H9 (cell line): ENCODE results near the gene MPP2. TPM values are rescaled to one million over a fixed set of nuclear protein-coding genes. Genes with fewer than 3 reads are reported as not detected.

Experiments
- DNase-seq: peaks from one replicate; pipeline ENCODE4 v3.0.0-alpha.2; 2017
- H2AFZ ChIP-seq: one replicate; pipeline ENCODE4 v1.6.1; 2013; ENCODE audit warnings: mild to moderate bottlenecking, low read length, control low read depth, moderate library complexity
- H2AK5ac ChIP-seq: 2 replicates; pipeline ENCODE4 v1.6.1; 2013; ENCODE audit warnings: low read length, control low read depth, mixed read lengths; ENCODE audit not compliant: insufficient read length
- H2BK120ac ChIP-seq: one replicate; pipeline ENCODE4 v1.6.1; 2013; ENCODE audit warnings: low read depth, mild to moderate bottlenecking, low read length, control low read depth, inconsistent platforms; ENCODE audit not compliant: poor library complexity, severe bottlenecking
- H2BK12ac ChIP-seq: 2 replicates; pipeline ENCODE4 v1.6.1; 2013; ENCODE audit warnings: low read length, control low read depth, mixed read lengths, low read depth; ENCODE audit not compliant: insufficient read length
- H2BK15ac ChIP-seq: 2 replicates; pipeline ENCODE4 v1.6.1; 2013; ENCODE audit warnings: low read depth, low read length, control low read depth
- H2BK20ac ChIP-seq: one replicate; pipeline ENCODE4 v1.6.1; 2013; ENCODE audit warnings: low read depth, mild to moderate bottlenecking, low read length, control low read depth, inconsistent platforms; ENCODE audit not compliant: poor library complexity, severe bottlenecking
- H2BK5ac ChIP-seq: 2 replicates; pipeline ENCODE4 v1.6.1; 2013; ENCODE audit warnings: low read length, control low read depth, mixed read lengths; ENCODE audit not compliant: insufficient read length
- H3K14ac ChIP-seq: 2 replicates; pipeline ENCODE4 v1.6.1; 2013; ENCODE audit warnings: low read length, control low read depth; ENCODE audit not compliant: insufficient read depth
- H3K18ac ChIP-seq: 2 replicates; pipeline ENCODE4 v1.6.1; 2013; ENCODE audit warnings: low read depth, mild to moderate bottlenecking, mixed read lengths, low read length, control low read depth; ENCODE audit not compliant: insufficient read length
- H3K23ac ChIP-seq: 2 replicates; pipeline ENCODE4 v1.6.1; 2013; ENCODE audit warnings: low read length, control low read depth, mixed read lengths, low read depth; ENCODE audit not compliant: insufficient read length
- H3K23me2 ChIP-seq: 2 replicates; pipeline ENCODE4 v1.6.1; 2013; ENCODE audit warnings: low read depth, mild to moderate bottlenecking, mixed read lengths, low read length, control low read depth; ENCODE audit not compliant: insufficient read length, poor library complexity, severe bottlenecking
- H3K27ac ChIP-seq: 2 replicates; pipeline ENCODE4 v1.5.1; 2013; ENCODE audit warnings: low read length, control low read depth, mixed read lengths, low read depth; ENCODE audit not compliant: insufficient read length
- H3K27me3 ChIP-seq: 2 replicates; pipeline ENCODE4 v1.6.1; 2013; ENCODE audit warnings: low read length, control low read depth, inconsistent platforms; ENCODE audit not compliant: insufficient read depth
- H3K4ac ChIP-seq: 2 replicates; pipeline ENCODE4 v1.6.1; 2013; ENCODE audit warnings: low read depth, mild to moderate bottlenecking, control low read depth, inconsistent platforms, low read length, moderate library complexity
- H3K4me1 ChIP-seq: 2 replicates; pipeline ENCODE4 v1.6.1; 2013; ENCODE audit warnings: low read length, control low read depth, inconsistent platforms; ENCODE audit not compliant: insufficient read depth
- H3K4me2 ChIP-seq: 2 replicates; pipeline ENCODE4 v1.6.1; 2013; ENCODE audit warnings: low read length, control low read depth, mixed read lengths; ENCODE audit not compliant: insufficient read length, insufficient read depth
- H3K56ac ChIP-seq: 2 replicates; pipeline ENCODE4 v1.6.1; 2013; ENCODE audit warnings: low read depth, mild to moderate bottlenecking, mixed read lengths, low read length, control low read depth; ENCODE audit not compliant: insufficient read length
- H3K79me1 ChIP-seq: 2 replicates; pipeline ENCODE4 v1.6.1; 2013; ENCODE audit warnings: low read depth, mild to moderate bottlenecking, moderate library complexity, low read length, control low read depth, inconsistent platforms; ENCODE audit not compliant: insufficient read depth, poor library complexity, severe bottlenecking
- H3K79me2 ChIP-seq: 2 replicates; pipeline ENCODE4 v1.6.1; 2013; ENCODE audit warnings: low read length, control low read depth, inconsistent platforms; ENCODE audit not compliant: insufficient read depth
- H3K9ac ChIP-seq: 2 replicates; pipeline ENCODE4 v1.6.1; 2013; ENCODE audit warnings: low read length, control low read depth, mixed read lengths; ENCODE audit not compliant: insufficient read length; ENCODE audit errors: extremely low read depth
- H3K9me3 ChIP-seq: one replicate; pipeline ENCODE4 v1.6.1; 2013; ENCODE audit warnings: low read depth, low read length, inconsistent platforms; ENCODE audit not compliant: control insufficient read depth
- H3T11ph ChIP-seq: one replicate; pipeline ENCODE4 v1.6.1; 2013; ENCODE audit warnings: mild to moderate bottlenecking, low read length, control low read depth, inconsistent platforms
- H4K20me1 ChIP-seq: one replicate; pipeline ENCODE4 v1.6.1; 2013; ENCODE audit not compliant: control insufficient read depth, insufficient read length, insufficient read depth
- H4K5ac ChIP-seq: 2 replicates; pipeline ENCODE4 v1.6.1; 2013; ENCODE audit warnings: low read depth, mild to moderate bottlenecking, mixed read lengths, low read length, control low read depth; ENCODE audit not compliant: insufficient read length
- H4K8ac ChIP-seq: replicated peaks from 2 replicates; pipeline ENCODE4 v1.6.1; 2013; ENCODE audit warnings: low read length, control low read depth, mixed read lengths, low read depth; ENCODE audit not compliant: insufficient read length
- H4K91ac ChIP-seq: 2 replicates; pipeline ENCODE4 v1.6.1; 2013; ENCODE audit warnings: low read depth, mild to moderate bottlenecking, moderate library complexity, mixed read lengths, low read length, control low read depth; ENCODE audit not compliant: insufficient read length
- H3K27ac Mint-ChIP-seq, 3 experiments: 2 replicates in 2 of 3; 3 replicates in 1 of 3; pipeline ENCODE4 v1.8.0; 2020 to 2021; ENCODE audit warnings: mixed read lengths in 3 of 3, mild to moderate bottlenecking in 1 of 3, moderate library complexity in 1 of 3
- H3K27me3 Mint-ChIP-seq: 2 replicates; pipeline ENCODE4 v1.8.0; 2021; ENCODE audit warnings: low read depth, mild to moderate bottlenecking, moderate library complexity, mixed read lengths
- H3K36me3 Mint-ChIP-seq, 3 experiments: 2 replicates in 2 of 3; 3 replicates in 1 of 3; pipeline ENCODE4 v1.8.0; 2020 to 2021; ENCODE audit warnings: low read depth in 3 of 3, mixed read lengths in 3 of 3; ENCODE audit not compliant: insufficient read depth in 1 of 3
- H3K4me1 Mint-ChIP-seq, 2 experiments: 2 replicates each; pipeline ENCODE4 v1.8.0; 2020; ENCODE audit warnings: mixed read lengths in 2 of 2
- H3K4me3 Mint-ChIP-seq, 2 experiments: 2 replicates in 1 of 2; 3 replicates in 1 of 2; pipeline ENCODE4 v1.8.0; 2020 to 2021; ENCODE audit warnings: mild to moderate bottlenecking in 2 of 2, mixed read lengths in 2 of 2, moderate library complexity in 1 of 2
- H3K9me3 Mint-ChIP-seq, 2 experiments: 2 replicates in 1 of 2; 3 replicates in 1 of 2; pipeline ENCODE4 v1.8.0; 2020; ENCODE audit warnings: mild to moderate bottlenecking in 2 of 2, mixed read lengths in 2 of 2, moderate library complexity in 1 of 2
- CTCF ChIP-seq: fragments of 200-600 bp; sonication (generic); conservative IDR thresholded peaks from 3 replicates; pipeline ENCODE4 v1.8.0; 2021; ENCODE audit warnings: antibody characterized with exemption, mild to moderate bottlenecking
- WGBS: extraction: QIAGEN DNeasy Blood & Tissue Kit; methylation state at CpG from one replicate; pipeline ENCODE4 v1.1.7; 2013; ENCODE audit warnings: missing lambda C conversion rate, low lambda C conversion rate, mixed read lengths; ENCODE audit not compliant: insufficient read length; ENCODE audit errors: extremely low coverage; 5-methylcytosine and 5-hydroxymethylcytosine counted together
- total RNA-seq: library from RNA; stranded (reverse); gene quantifications from 2 replicates; pipeline ENCODE4 v1.2.1, GENCODE V29; 2021

Gene MPP2
- total RNA-seq, 1 experiment from 2014 or later, result 16.3 TPM

GRCh38 chr17:43857957-43858600 lies 49.3 kb downstream of the MPP2 start:
- H3K27ac ChIP-seq, result no peak overlapping the region
- peaks cover 0 to 2% of the 10 kb centered on the region in 2 experiments; a peak in 1 of 4 replicates for H3K4me1 Mint-ChIP-seq

More at GRCh38 chr17:43857957-43858600, 49.3 kb downstream of the MPP2 start:
- Histone ChIP-seq H3K18ac (peak overlapping the region; percentile 19), H2BK120ac (no peak overlapping the region), H3K4me1 (no peaks in the 10 kb centered on the region), H3T11ph (no peak overlapping the region), H3K9ac (no peak overlapping the region), H3K27me3 (no peaks in the 10 kb centered on the region), H4K20me1 (peaks cover 2% of the 10 kb centered on the region), H3K4ac (no peak overlapping the region), H2BK12ac (no peak overlapping the region), H4K8ac (no peak overlapping the region), H3K23ac (no peak overlapping the region), H3K79me1 (no peaks in the 10 kb centered on the region), H3K4me2 (no peak overlapping the region), H2AFZ (no peak overlapping the region), H3K23me2 (no peaks in the 10 kb centered on the region), H2BK20ac (no peak overlapping the region), H2BK15ac (no peak overlapping the region), H4K5ac (no peak overlapping the region), H3K9me3 (no peaks in the 10 kb centered on the region), H4K91ac (no peak overlapping the region), H3K14ac (no peak overlapping the region), H3K79me2 (no peaks in the 10 kb centered on the region), H3K56ac (no peak overlapping the region), H2BK5ac (no peak overlapping the region), H2AK5ac (no peak overlapping the region)
- Mint-ChIP-seq H3K9me3 (no peaks in the 10 kb centered on the region), H3K27ac (no peak overlapping the region; a peak in 1 of 7 replicates), H3K36me3 (no peaks in the 10 kb centered on the region), H3K27me3 (peaks cover 1% of the 10 kb centered on the region), H3K4me3 (no peak overlapping the region)
- no peak for TF ChIP-seq CTCF
- no peak for DNase-seq
- WGBS, result no CpG with 5 or more reads among the region's 12 CpGs
